Panc1 (cell line): ENCODE measurements around the gene HLCS. TPM values are rescaled to one million over a fixed set of nuclear protein-coding genes. Genes with fewer than 3 reads are reported as not detected.

Experiments used
- ATAC-seq: fragments of 200-7000 bp; cut with Tn5 transposase; 2 replicates; pipeline ENCODE4 v1.9.1; 2020; ENCODE audit warnings: mild to moderate bottlenecking, moderate library complexity
- BruUV-seq: library from RNA; stranded (reverse); fragments of 400-500 nt; replicated peaks from 2 replicates; lab custom pipeline; 2021; lab: Mats Ljungman, UMichigan
- CTCF ChIA-PET: fragments of 300-600 bp; sonication (Branson Sonifier 250); formaldehyde crosslinking; loops from one replicate; lab custom pipeline; 2022; ENCODE audit warnings: antibody characterized with exemption; lab: Charles Lee
- POLR2A ChIA-PET: fragments of 300-600 bp; sonication (Branson Sonifier 250); formaldehyde crosslinking; loops from one replicate; lab custom pipeline; 2022; ENCODE audit warnings: antibody characterized with exemption; lab: Charles Lee
- DNase-seq: peaks from one replicate; pipeline ENCODE4 v3.0.0-alpha.2; 2010; ENCODE audit warnings: low read depth, low spot score
- H3K27ac ChIP-seq: 2 replicates; pipeline ENCODE4 v1.5.1; 2011; ENCODE audit warnings: mild to moderate bottlenecking, low read length, inconsistent platforms
- H3K27me3 ChIP-seq: fragments of 200-500 bp; sonication (Bioruptor generic); 2 replicates; pipeline ENCODE4 v1.6.0; 2014; ENCODE audit warnings: low read length, inconsistent platforms; ENCODE audit not compliant: control insufficient read depth, insufficient read depth
- H3K36me3 ChIP-seq: fragments of 200-500 bp; sonication (Bioruptor generic); 2 replicates; pipeline ENCODE4 v1.5.1; 2014; ENCODE audit warnings: inconsistent platforms, mild to moderate bottlenecking, low read length, moderate library complexity; ENCODE audit not compliant: control insufficient read depth, insufficient read depth
- H3K4me1 ChIP-seq: 2 replicates; pipeline ENCODE4 v1.5.1; 2011; ENCODE audit warnings: inconsistent platforms, mild to moderate bottlenecking, low read length, moderate library complexity; ENCODE audit not compliant: control insufficient read depth, insufficient read depth
- H3K4me3 ChIP-seq, 2 experiments: 2 replicates each; pipeline ENCODE4 v1.5.1; 2011 to 2012; ENCODE audit warnings: low read depth in 2 of 2, low read length in 2 of 2, mild to moderate bottlenecking in 2 of 2, inconsistent platforms in 1 of 2, moderate library complexity in 1 of 2
- H3K9me3 ChIP-seq: fragments of 200-500 bp; sonication (Bioruptor generic); 2 replicates; pipeline ENCODE4 v1.5.1; 2014; ENCODE audit warnings: low read depth, mild to moderate bottlenecking, inconsistent platforms, low read length, moderate library complexity; ENCODE audit not compliant: control insufficient read depth, insufficient read depth
- CTCF ChIP-seq: fragments of 450-650 bp; IDR thresholded peaks from 2 replicates; pipeline ENCODE4 v1.5.1; 2017; ENCODE audit warnings: mild to moderate bottlenecking
- POLR2AphosphoS5 ChIP-seq: IDR thresholded peaks from 2 replicates; pipeline ENCODE4 v1.6.1; 2012; ENCODE audit warnings: mild to moderate bottlenecking, low read depth, low read length, moderate library complexity
- REST ChIP-seq, 2 experiments: IDR thresholded peaks; 2 replicates each; pipeline ENCODE4 v1.6.1; 2011 to 2012; ENCODE audit warnings: low read depth in 2 of 2, control low read depth in 1 of 2, low read length in 1 of 2, mild to moderate bottlenecking in 1 of 2, moderate library complexity in 1 of 2; ENCODE audit not compliant: insufficient read depth in 1 of 2
- SIN3A ChIP-seq: IDR thresholded peaks from 2 replicates; pipeline ENCODE4 v1.6.1; 2012; ENCODE audit warnings: low read depth, mild to moderate bottlenecking, low read length, moderate library complexity, borderline replicate concordance; ENCODE audit not compliant: insufficient read depth
- TCF7L2 ChIP-seq: IDR thresholded peaks from 2 replicates; pipeline ENCODE4 v1.6.1; 2011; ENCODE audit warnings: mild to moderate bottlenecking, low read depth, low read length, inconsistent platforms
- in situ Hi-C: cut with HindIII; loops from 2 replicates; pipeline ENCODE4 v1.10.0; 2016; ENCODE audit warnings: low sequenced_read_pairs, low pct_unique_long_range_greater_than_20kb
- intact Hi-C: fragments of 100-400 bp; cut with micrococcal nuclease; formaldehyde crosslinking; loops from one replicate; pipeline ENCODE4 v1.10.0; 2022; ENCODE audit not compliant: unreplicated experiment
- total RNA-seq: library from RNA; stranded (reverse); gene quantifications from one replicate; pipeline ENCODE4 v1.2.1, GENCODE V29; 2021; ENCODE audit not compliant: unreplicated experiment

HLCS gene
- total RNA-seq, 1 experiment from 2014 or later: 15.3 TPM

GRCh38 chr21:36985751-36986594, 19.5 kb upstream of the HLCS start:
- ChIA-PET POLR2A (no interaction called here), CTCF (no interaction called here)
- DNase-seq: no peak
- Histone ChIP-seq H3K27ac (no peak overlapping the region), H3K27me3 (no peaks in the 10 kb centered on the region), H3K36me3 (no peaks in the 10 kb centered on the region), H3K4me1 (peaks cover 4% of the 10 kb centered on the region; the same call in 1 of the 2 replicates), H3K4me3 (no peak overlapping the region), H3K9me3 (no peaks in the 10 kb centered on the region)
- BruUV-seq: no TSS peak
- TF ChIP-seq TCF7L2 (no peak), REST (IDR thresholded peaks at IDR 0.05; ENCODE audit: insufficient read depth in 1 of 2, low read depth in 2 of 2, low read length in 1 of 2) (no peak), SIN3A (no peak), CTCF (no peak), POLR2AphosphoS5 (no peak)
- no peak for ATAC-seq
- intact Hi-C loops (no loop called here), in situ Hi-C loops (no loop called here)

- no TSS peak for BruUV-seq
- Histone ChIP-seq H3K27ac (no peak overlapping the region), H3K4me3 (no peak overlapping the region), H3K9me3 (no peaks in the 10 kb centered on the region), H3K4me1 (peaks cover 11% of the 10 kb centered on the region), H3K27me3 (no peaks in the 10 kb centered on the region), H3K36me3 (no peaks in the 10 kb centered on the region)
- POLR2A ChIA-PET: no interaction called here
- TF ChIP-seq POLR2AphosphoS5 (no peak), TCF7L2 (no peak), CTCF (no peak), REST (IDR thresholded peaks at IDR 0.05; ENCODE audit: insufficient read depth in 1 of 2, low read depth in 2 of 2, low read length in 1 of 2) (no peak), SIN3A (no peak)
- CTCF ChIA-PET: interaction anchor here (0.6 kb wide), 2 partner anchors 19 to 45 kb away, joined by 3 to 8 read pairs; no protein-coding TSS in a partner anchor
- ATAC-seq (no peak), DNase-seq (no peak)
- intact Hi-C loops (no loop called here), in situ Hi-C loops (no loop called here)
Measured at GRCh38 chr21:36981977-36982700, 15.7 kb upstream of the HLCS start.
